Endodermal cell (in vitro differentiated cells): ENCODE measurements around the gene GTPBP6. TPM values are rescaled to one million over a fixed set of nuclear protein-coding genes. Genes with fewer than 3 reads are reported as not detected.

ENCODE experiments used
- DNase-seq: peaks from one replicate; pipeline ENCODE4 v3.0.0-alpha.2; 2017
- H3K27ac ChIP-seq: 2 replicates; pipeline ENCODE4 v1.5.1; 2013; ENCODE audit warnings: mild to moderate bottlenecking, low read depth, low read length, moderate library complexity
- H3K27me3 ChIP-seq: 2 replicates; pipeline ENCODE4 v1.6.1; 2013; ENCODE audit warnings: mild to moderate bottlenecking, low read length, moderate library complexity; ENCODE audit not compliant: insufficient read depth, control insufficient read depth, poor library complexity, severe bottlenecking
- H3K36me3 ChIP-seq: 2 replicates; pipeline ENCODE4 v1.7.0; 2013; ENCODE audit warnings: mild to moderate bottlenecking, low read length, moderate library complexity; ENCODE audit not compliant: control insufficient read depth, insufficient read depth
- H3K4me1 ChIP-seq: one replicate; pipeline ENCODE4 v1.7.0; 2013; ENCODE audit warnings: low read length; ENCODE audit not compliant: control insufficient read depth, insufficient read depth
- H3K4me3 ChIP-seq: 2 replicates; pipeline ENCODE4 v1.5.1; 2013; ENCODE audit warnings: mild to moderate bottlenecking, low read length, moderate library complexity
- H3K9ac ChIP-seq: 2 replicates; pipeline ENCODE4 v1.6.1; 2013; ENCODE audit warnings: mild to moderate bottlenecking, low read length, moderate library complexity; ENCODE audit not compliant: poor library complexity, severe bottlenecking; ENCODE audit errors: extremely low read depth
- H3K9me3 ChIP-seq: 2 replicates; pipeline ENCODE4 v1.6.1; 2013; ENCODE audit warnings: mild to moderate bottlenecking, low read length, moderate library complexity; ENCODE audit not compliant: control insufficient read depth
- H3K27ac Mint-ChIP-seq: 2 replicates; pipeline ENCODE4 v1.8.0; 2020; ENCODE audit warnings: mixed read lengths
- H3K27me3 Mint-ChIP-seq: 2 replicates; pipeline ENCODE4 v1.8.0; 2021; ENCODE audit warnings: mild to moderate bottlenecking, mixed read lengths; ENCODE audit not compliant: insufficient read depth
- H3K36me3 Mint-ChIP-seq: 2 replicates; pipeline ENCODE4 v1.8.0; 2020; ENCODE audit warnings: low read depth, mixed read lengths
- H3K4me1 Mint-ChIP-seq: 2 replicates; pipeline ENCODE4 v1.8.0; 2020; ENCODE audit warnings: mixed read lengths
- H3K4me3 Mint-ChIP-seq: 2 replicates; pipeline ENCODE4 v1.8.0; 2020; ENCODE audit warnings: mild to moderate bottlenecking, moderate library complexity, mixed read lengths
- H3K9me3 Mint-ChIP-seq: 2 replicates; pipeline ENCODE4 v1.8.0; 2020; ENCODE audit warnings: mild to moderate bottlenecking, mixed read lengths
- CTCF ChIP-seq: fragments of 200-600 bp; sonication (generic); conservative IDR thresholded peaks from 2 replicates; pipeline ENCODE4 v1.5.0; 2021; ENCODE audit warnings: antibody characterized with exemption, mild to moderate bottlenecking
- WGBS, 2 experiments: methylation state at CpG; one replicate each; pipeline versions ENCODE4 v1.1.5 to v1.1.7; 2013; ENCODE audit warnings: missing lambda C conversion rate in 2 of 2, mixed read lengths in 1 of 2; ENCODE audit not compliant: insufficient coverage in 1 of 2, insufficient read length in 1 of 2; 5-methylcytosine and 5-hydroxymethylcytosine counted together
- total RNA-seq, 2 donors: library from RNA; stranded (reverse); fragmentation: NEBNext Ultra II Directional in 1 of 2; extraction: Animal tissue kit (Norgen Biotek cat#: 25700) in 1 of 2; gene quantifications; 2 replicates in 1 of 2; 3 replicates in 1 of 2; pipeline ENCODE4 v1.2.1, GENCODE V29; 2021

The GTPBP6 gene
- total RNA-seq, 2 donors from 2014 or later, result 58.8 to 61.0 TPM

GRCh38 chrX:312621-313331, 5.8 kb downstream of the GTPBP6 start:
- Mint-ChIP-seq H3K9me3 (no peaks in the 10 kb centered on the region), H3K27me3 (no peaks in the 10 kb centered on the region), H3K36me3 (peaks cover 41% of the 10 kb centered on the region), H3K4me3 (no peak overlapping the region), H3K27ac (no peak overlapping the region), H3K4me1 (no peaks in the 10 kb centered on the region)
- no peak overlapping the region for H3K4me3 ChIP-seq
- H3K9ac ChIP-seq, result no peak overlapping the region
- TF ChIP-seq CTCF, result no peak
- 94% methylated on average over 38 to 54 of the region's 54 CpGs for WGBS, 2 experiments
- H3K4me1 ChIP-seq, result no peaks in the 10 kb centered on the region
- no peak for DNase-seq
- peaks cover 52% of the 10 kb centered on the region for H3K36me3 ChIP-seq
- no peak overlapping the region for H3K27ac ChIP-seq
- no peaks in the 10 kb centered on the region for H3K9me3 ChIP-seq
- no peaks in the 10 kb centered on the region for H3K27me3 ChIP-seq

- H3K4me3 ChIP-seq, result no peak overlapping the region
- no peak overlapping the region for H3K9ac ChIP-seq
- peaks cover 3% of the 10 kb centered on the region for H3K9me3 Mint-ChIP-seq
- WGBS, 2 experiments, result 95% methylated on average over 46 to 69 of the region's 69 CpGs
- H3K4me1 Mint-ChIP-seq, result no peaks in the 10 kb centered on the region
- H3K27me3 ChIP-seq, result no peaks in the 10 kb centered on the region
- H3K4me1 ChIP-seq, result no peaks in the 10 kb centered on the region
- peaks cover 61% of the 10 kb centered on the region for H3K36me3 ChIP-seq
- no peak for TF ChIP-seq CTCF
- no peak overlapping the region for H3K27ac ChIP-seq
- no peak overlapping the region for H3K27ac Mint-ChIP-seq
- H3K4me3 Mint-ChIP-seq, result no peak overlapping the region
- peaks cover 1% of the 10 kb centered on the region for H3K9me3 ChIP-seq
- peaks cover 47% of the 10 kb centered on the region for H3K36me3 Mint-ChIP-seq
- H3K27me3 Mint-ChIP-seq, result no peaks in the 10 kb centered on the region
- DNase-seq, result no peak
Observed at GRCh38 chrX:311156-312129, 7.2 kb downstream of the GTPBP6 start.

GRCh38 chrX:310621-311155, 7.9 kb downstream of the GTPBP6 start:
- peaks cover 64% of the 10 kb centered on the region for H3K36me3 ChIP-seq
- H3K4me3 ChIP-seq, result no peak overlapping the region
- 91 to 92% methylated on average over 21 to 25 of the region's 25 CpGs for WGBS, 2 experiments
- peaks cover 8% of the 10 kb centered on the region for H3K9me3 ChIP-seq
- no peak for TF ChIP-seq CTCF
- H3K27ac Mint-ChIP-seq, result no peak overlapping the region
- H3K27ac ChIP-seq, result no peak overlapping the region
- no peak overlapping the region for H3K9ac ChIP-seq
- no peaks in the 10 kb centered on the region for H3K27me3 ChIP-seq
- no peak for DNase-seq
- H3K27me3 Mint-ChIP-seq, result no peaks in the 10 kb centered on the region
- H3K9me3 Mint-ChIP-seq, result peaks cover 6% of the 10 kb centered on the region
- H3K36me3 Mint-ChIP-seq, result peaks cover 54% of the 10 kb centered on the region
- H3K4me3 Mint-ChIP-seq, result no peak overlapping the region
- H3K4me1 ChIP-seq, result no peaks in the 10 kb centered on the region
- no peaks in the 10 kb centered on the region for H3K4me1 Mint-ChIP-seq
